ENCODE data around the gene NFKBIL1.
A peak's percentile ranks its signal among the peaks of the same experiment; 100 is the strongest.

Gene NFKBIL1

GRCh38 chr6:31567531-31568370, 20.3 kb downstream of the NFKBIL1 start:
- DNase-seq (ENCODE audit: low spot score), result no peak

- DNase-seq (ENCODE audit: low spot score), result no peak
Observed at GRCh38 chr6:31568537-31568961, 21.1 kb downstream of the NFKBIL1 start.

GRCh38 chr6:31569861-31570536, 22.6 kb downstream of the NFKBIL1 start:
- no peak for DNase-seq (ENCODE audit: low spot score)

GRCh38 chr6:31572041-31572911, 24.9 kb downstream of the NFKBIL1 start, which contains the start of gene LTA:
LTA (plus strand) TSS chr6:31572289; CDS start chr6:31572743, 454 bp downstream.
- no peak for DNase-seq (ENCODE audit: low spot score)

GRCh38 chr6:31573239-31574105, 26.1 kb downstream of the NFKBIL1 start:
- no peak for DNase-seq (ENCODE audit: low spot score)

GRCh38 chr6:31574106-31575061, 27.0 kb downstream of the NFKBIL1 start:
- DNase-seq (ENCODE audit: low spot score), result no peak

- no peak for DNase-seq (ENCODE audit: low spot score)
Observed at GRCh38 chr6:31575335-31575901, 28.0 kb downstream of the NFKBIL1 start, which contains the start of gene TNF. TNF (plus strand) TSS chr6:31575565; CDS start chr6:31575742, 177 bp downstream.

GRCh38 chr6:31575952-31576685, 28.7 kb downstream of the NFKBIL1 start:
- DNase-seq (ENCODE audit: low spot score), result no peak

- no peak for DNase-seq (ENCODE audit: low spot score)
Observed at GRCh38 chr6:31576897-31577578, 29.6 kb downstream of the NFKBIL1 start.

GRCh38 chr6:31577579-31577966, 30.2 kb downstream of the NFKBIL1 start:
- no peak for DNase-seq (ENCODE audit: low spot score)

GRCh38 chr6:31578184-31579118, 31.0 kb downstream of the NFKBIL1 start:
- no peak for DNase-seq (ENCODE audit: low spot score)

- no peak for DNase-seq (ENCODE audit: low spot score)
Observed at GRCh38 chr6:31579119-31579505, 31.7 kb downstream of the NFKBIL1 start.

- no peak for DNase-seq (ENCODE audit: low spot score)
Observed at GRCh38 chr6:31579546-31580437, 32.4 kb downstream of the NFKBIL1 start.

GRCh38 chr6:31580438-31580740, 33.0 kb downstream of the NFKBIL1 start:
- DNase-seq (ENCODE audit: low spot score), result no peak

- DNase-seq (ENCODE audit: low spot score), result peak; percentile 90
Observed at GRCh38 chr6:31580807-31581433, 33.5 kb downstream of the NFKBIL1 start.

Data from left forelimb (tissue), 1 donor.